Type B pancreatic cell (in vitro differentiated cells): ENCODE data around the gene KIF12. TPM values are rescaled to one million over a fixed set of nuclear protein-coding genes. Genes with fewer than 3 reads are reported as not detected.

Experiments
- DNase-seq: peaks from one replicate; pipeline ENCODE4 v3.0.0; 2021; ENCODE audit warnings: mixed read lengths; ENCODE audit not compliant: unreplicated experiment; ENCODE audit errors: extremely low spot score
- H3K27ac Mint-ChIP-seq: 2 replicates; pipeline ENCODE4 v1.8.0; 2021; ENCODE audit warnings: mild to moderate bottlenecking, mixed read lengths
- H3K27me3 Mint-ChIP-seq: 2 replicates; pipeline ENCODE4 v1.8.0; 2021; ENCODE audit warnings: mixed read lengths
- H3K36me3 Mint-ChIP-seq: 2 replicates; pipeline ENCODE4 v1.8.0; 2021; ENCODE audit warnings: mixed read lengths
- H3K4me1 Mint-ChIP-seq: one replicate; pipeline ENCODE4 v1.8.0; 2021; ENCODE audit warnings: mixed read lengths; ENCODE audit not compliant: unreplicated experiment
- H3K4me3 Mint-ChIP-seq: 2 replicates; pipeline ENCODE4 v1.8.0; 2021; ENCODE audit warnings: mild to moderate bottlenecking, mixed read lengths
- H3K9me3 Mint-ChIP-seq: 2 replicates; pipeline ENCODE4 v1.8.0; 2021; ENCODE audit warnings: mixed read lengths
- CTCF ChIP-seq: fragments of 200-600 bp; sonication (generic); conservative IDR thresholded peaks from 2 replicates; pipeline ENCODE4 v1.5.0; 2021; ENCODE audit warnings: antibody characterized with exemption, mild to moderate bottlenecking
- total RNA-seq: library from RNA; stranded (reverse); gene quantifications from 2 replicates; pipeline ENCODE4 v1.2.1, GENCODE V29; 2021; ENCODE audit warnings: low replicate concordance

KIF12 gene
- total RNA-seq, 1 donor from 2014 or later: 33.2 TPM

- no peak for DNase-seq
- no peak for TF ChIP-seq CTCF
- no peaks in the 10 kb centered on the region for H3K36me3 Mint-ChIP-seq
- peaks cover 6% of the 10 kb centered on the region for H3K27me3 Mint-ChIP-seq
- H3K9me3 Mint-ChIP-seq: no peaks in the 10 kb centered on the region
- no peak overlapping the region for H3K4me3 Mint-ChIP-seq
- H3K4me1 Mint-ChIP-seq: peaks cover 46% of the 10 kb centered on the region
- no peak overlapping the region for H3K27ac Mint-ChIP-seq
Observed at GRCh38 chr9:114121227-114122135, 22.4 kb upstream of the KIF12 start.

GRCh38 chr9:114120192-114121014 is 21.3 kb upstream of the KIF12 start:
- Mint-ChIP-seq H3K4me1 (peaks cover 45% of the 10 kb centered on the region), H3K27ac (peak overlapping the region; percentile 3), H3K27me3 (peaks cover 3% of the 10 kb centered on the region), H3K36me3 (no peaks in the 10 kb centered on the region), H3K4me3 (no peak overlapping the region), H3K9me3 (no peaks in the 10 kb centered on the region)
- no peak for TF ChIP-seq CTCF
- DNase-seq: no peak

DNA sequence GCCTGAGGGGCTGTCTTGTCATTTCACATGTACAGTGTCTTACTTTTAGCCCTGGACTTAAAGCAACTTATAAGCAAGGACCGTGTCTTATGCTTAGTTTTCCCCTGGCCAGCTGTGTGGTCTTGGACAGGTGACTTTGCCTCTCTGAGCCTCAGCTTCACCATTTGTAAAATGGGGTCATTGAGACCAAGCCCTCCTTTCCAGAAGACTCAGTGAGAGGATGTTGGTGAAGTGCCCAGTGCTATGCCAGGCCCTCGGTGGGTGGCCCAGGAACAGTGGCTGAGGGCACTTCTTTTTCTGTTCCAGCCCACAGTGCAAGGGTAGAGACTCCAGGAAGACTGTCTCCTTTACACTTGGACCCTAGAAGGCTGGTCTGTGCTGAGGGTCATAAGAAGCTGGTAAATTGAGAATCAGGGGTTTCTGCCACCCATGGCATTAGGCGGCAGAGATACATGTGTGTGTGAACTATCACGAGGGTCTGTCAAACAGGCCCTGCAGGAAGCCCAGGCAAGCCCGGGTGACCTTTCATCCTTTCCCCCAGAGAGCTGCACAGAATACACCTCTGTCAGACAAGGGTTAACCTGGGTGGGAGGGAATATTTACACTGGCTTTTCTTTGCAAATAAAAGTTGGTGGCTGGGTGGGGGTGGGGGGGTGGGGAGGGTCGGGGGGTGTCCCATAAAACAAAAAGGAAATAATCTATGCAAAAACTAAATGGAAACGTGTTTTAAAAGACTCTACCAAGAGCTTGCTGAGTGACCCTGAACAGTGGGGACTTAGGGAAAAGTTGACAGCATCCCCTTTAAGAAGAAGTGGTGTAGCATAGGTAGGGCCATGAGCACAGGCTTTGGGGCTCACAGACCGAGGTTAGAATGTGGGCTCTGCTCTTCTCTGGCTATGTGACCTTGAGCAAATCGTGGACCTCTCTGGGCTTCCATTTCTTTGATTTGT is 20.4 kb upstream of the KIF12 start:
- H3K4me3 Mint-ChIP-seq: no peak overlapping the region
- H3K4me1 Mint-ChIP-seq: peaks cover 36% of the 10 kb centered on the region
- no peak for DNase-seq
- no peaks in the 10 kb centered on the region for H3K36me3 Mint-ChIP-seq
- no peak for TF ChIP-seq CTCF
- H3K27ac Mint-ChIP-seq: peak overlapping the region; percentile 3
- H3K9me3 Mint-ChIP-seq: no peaks in the 10 kb centered on the region
- H3K27me3 Mint-ChIP-seq: peaks cover 3% of the 10 kb centered on the region

DNA sequence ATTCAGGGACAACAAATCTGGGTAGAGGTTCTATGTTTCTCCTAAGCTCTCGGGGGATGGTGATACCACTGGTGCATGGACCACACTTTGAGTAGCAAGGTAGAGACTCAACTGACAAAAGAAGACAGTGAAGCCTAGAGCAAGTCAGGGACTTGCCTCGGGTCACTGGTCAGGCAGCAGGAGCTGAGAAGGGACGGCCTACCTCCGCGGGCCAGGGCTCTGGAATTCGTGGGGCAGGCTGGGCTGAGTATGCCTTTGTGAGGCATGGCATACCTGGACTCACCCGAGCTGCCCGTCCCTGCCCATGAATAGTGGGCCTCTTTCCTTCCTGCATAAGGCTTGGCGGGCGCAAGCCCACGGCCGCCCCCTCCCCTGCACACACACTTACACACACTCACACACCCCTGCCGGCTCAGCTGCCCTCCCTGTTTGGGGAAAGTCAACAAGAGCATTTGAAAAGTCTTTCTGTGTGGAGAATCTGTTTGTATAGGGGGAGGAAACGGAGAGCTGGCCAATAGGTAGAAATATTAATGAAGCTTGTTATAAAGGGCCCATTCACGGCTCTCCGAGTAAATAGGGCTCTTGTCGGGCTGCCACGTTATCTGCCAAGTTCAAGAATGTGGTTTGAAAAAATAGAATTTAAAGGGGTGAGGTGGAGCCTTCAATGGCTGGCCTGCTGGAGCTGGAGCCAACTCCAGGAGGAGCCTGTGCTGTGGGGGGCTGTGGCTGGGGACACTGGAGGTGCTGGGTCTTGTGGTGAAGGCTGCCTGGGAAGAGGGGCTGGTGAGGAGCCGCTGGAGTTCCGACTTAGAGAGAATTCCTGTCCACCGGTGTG is 19.1 kb upstream of the KIF12 start:
- DNase-seq: no peak
- Mint-ChIP-seq H3K27me3 (peaks cover 12% of the 10 kb centered on the region), H3K36me3 (no peaks in the 10 kb centered on the region), H3K27ac (peak overlapping the region; percentile 65), H3K4me3 (no peak overlapping the region), H3K4me1 (peaks cover 32% of the 10 kb centered on the region), H3K9me3 (no peaks in the 10 kb centered on the region)
- no peak for TF ChIP-seq CTCF
